Activated CD4-positive, alpha-beta T cell treated with anti-CD3 and anti-CD28 coated beads for 48 hours (primary cell): ENCODE data around the gene ROR1.
"Not testable (repeated sequence)": the region's sequence is repeated elsewhere in the genome, so short reads cannot be mapped to it uniquely, and the experiment has no call there.

Experiments
- DNase-seq: peaks from one replicate; pipeline ENCODE4 v3.0.0-alpha.2; 2020

Gene ROR1

DNA sequence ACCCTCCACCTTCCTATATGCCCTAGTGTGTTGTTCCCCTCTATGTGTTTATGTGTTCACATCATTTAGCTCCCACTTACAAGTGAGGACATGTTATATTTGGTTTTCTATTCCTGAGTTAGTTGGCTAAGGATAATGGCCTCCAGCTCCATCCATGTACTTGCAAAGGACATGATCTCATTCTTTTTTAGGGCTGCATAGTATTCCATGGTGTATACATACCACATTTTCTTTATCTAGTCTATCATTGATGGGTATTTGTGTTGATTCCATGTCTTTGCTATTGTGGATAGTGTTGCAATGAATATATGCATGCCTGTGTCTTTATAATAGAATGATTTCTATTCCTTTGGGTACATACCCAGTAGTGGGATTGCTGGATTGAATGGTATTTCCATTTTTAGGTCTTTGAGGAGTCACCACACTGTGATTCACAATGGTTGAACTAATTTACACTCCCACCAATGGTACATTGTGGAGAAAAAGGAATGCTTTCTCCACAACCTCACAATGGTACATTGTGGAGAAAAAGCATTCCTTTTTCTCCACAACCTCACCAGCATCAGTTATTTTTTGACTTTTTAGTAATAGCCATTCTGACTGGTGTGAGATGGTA is 52.5 kb downstream of the ROR1 start:
- not testable (repeated sequence) for DNase-seq

DNA sequence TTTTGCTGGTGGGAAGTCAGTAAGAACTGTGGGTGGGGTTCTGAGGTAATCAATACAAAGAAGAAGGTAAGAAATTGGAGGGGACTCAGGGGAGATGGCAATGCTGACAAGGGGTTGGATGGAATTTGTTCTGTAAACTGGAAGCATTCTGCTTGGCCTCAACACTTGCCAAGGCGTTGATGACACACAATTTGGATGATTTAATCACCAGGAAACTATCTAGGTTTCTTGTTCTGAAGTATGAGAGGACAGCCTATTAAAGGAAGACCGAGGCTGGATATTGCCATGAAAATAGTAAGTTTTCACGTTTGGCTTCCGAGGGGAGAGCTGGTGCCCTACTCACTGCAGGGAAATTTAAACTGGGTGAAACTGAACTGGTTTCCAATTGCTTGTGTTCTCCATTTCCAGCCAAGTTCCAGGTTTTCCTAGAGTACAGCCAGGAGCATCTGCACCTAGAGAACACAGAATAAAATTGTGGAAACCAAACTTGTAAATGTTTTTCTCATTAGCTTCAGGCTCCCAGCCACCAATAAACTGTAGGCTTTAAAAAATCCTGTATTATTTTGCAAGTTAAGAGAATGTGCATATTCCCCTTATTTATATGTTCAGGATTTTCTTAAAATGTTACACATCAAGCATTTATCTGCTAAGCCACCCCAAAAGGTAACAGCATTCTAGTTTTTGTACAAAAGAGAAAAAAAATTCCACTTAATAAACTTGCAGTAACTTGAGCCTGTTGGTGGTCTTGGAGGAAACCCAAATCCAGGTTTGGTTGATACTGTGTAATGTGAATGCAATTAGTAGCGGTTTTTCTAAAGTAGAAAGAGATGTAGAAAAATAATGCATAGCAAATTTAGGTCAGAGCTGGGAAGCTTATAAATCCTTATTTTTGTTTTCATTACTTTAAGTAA is 53.8 kb downstream of the ROR1 start:
- no peak for DNase-seq

DNA sequence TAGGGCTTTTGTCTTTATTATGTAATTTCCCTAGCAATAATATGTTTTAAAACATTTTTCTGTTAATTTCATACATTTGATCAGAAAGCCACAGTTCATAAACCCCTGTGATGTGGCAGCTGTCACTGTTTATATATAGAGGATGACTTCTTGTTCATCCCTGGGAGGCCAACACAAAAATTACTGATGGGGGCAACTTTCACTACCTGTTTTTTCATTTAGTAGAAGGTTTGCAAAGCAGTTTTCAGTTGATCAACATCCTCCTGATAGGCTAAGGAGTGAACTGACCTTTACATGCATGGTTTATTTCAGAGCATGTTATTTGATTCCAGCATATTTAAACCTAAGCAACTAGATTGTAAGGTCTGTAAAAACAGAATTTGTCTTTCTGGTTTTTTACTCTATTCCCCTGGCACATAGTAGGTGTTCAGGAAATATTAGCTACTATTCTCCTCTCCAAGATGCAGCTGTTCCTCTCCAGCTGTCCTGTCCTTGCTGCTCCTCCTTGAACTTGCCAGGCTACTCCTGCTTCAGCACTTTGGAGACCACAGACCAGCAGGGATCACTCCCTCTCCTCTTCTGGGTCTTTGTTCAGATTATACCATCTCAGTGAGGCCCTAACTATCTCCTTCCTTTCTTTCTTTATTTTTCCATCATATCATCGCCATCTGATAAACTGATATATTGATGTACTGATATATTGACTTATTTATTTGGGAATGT is 54.7 kb downstream of the ROR1 start:
- DNase-seq: no peak

DNA sequence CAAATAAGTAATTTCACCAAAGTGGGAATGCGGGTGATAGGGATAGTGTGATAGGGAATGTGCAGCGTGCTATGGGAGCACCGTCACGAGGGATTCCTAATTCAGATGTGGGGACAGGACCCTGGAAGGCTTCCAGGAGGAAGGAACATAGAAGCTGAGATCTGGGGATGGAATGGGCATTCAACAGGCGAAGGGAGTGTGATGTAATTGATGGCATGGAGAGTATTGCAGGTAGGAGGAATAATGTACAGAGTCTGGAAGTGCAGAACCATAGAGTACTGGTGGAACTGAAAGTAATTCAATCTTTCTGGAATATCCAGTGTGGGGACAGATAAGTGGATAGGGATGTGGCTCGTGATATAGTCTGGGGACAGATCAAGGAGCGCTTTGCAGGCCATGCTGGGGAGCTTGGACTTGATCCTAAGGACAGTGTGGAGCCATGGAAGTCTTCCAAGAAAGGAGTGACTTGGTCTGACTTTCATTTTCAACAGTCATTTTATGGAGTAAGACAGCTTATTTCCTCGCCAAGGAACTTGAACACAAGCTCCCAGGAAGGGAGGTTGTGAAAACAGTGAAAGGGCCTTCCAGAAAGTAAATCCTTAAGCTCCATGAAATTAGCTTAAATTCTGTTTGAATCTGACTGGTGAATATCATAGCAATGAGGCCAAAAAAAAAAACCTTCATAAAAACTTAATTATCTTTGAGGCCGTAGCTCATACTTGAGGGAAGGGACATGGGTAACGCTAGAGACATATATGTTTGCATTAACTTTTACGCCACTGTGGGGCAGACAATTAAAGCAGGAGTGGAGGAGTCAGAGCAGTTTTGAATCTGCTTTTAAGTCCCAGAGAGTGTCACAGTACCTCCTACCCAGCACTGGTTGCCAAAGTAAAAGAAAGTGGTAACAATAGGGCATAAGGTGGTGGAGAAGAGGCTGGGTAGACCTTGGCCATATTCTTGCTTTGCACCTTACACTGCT is 55.8 kb downstream of the ROR1 start:
- DNase-seq: no peak

- no peak for DNase-seq
Observed at GRCh38 chr1:63831409-63831808, 57.6 kb downstream of the ROR1 start.

- DNase-seq: no peak
Observed at GRCh38 chr1:63833363-63834119, 59.7 kb downstream of the ROR1 start.

DNA sequence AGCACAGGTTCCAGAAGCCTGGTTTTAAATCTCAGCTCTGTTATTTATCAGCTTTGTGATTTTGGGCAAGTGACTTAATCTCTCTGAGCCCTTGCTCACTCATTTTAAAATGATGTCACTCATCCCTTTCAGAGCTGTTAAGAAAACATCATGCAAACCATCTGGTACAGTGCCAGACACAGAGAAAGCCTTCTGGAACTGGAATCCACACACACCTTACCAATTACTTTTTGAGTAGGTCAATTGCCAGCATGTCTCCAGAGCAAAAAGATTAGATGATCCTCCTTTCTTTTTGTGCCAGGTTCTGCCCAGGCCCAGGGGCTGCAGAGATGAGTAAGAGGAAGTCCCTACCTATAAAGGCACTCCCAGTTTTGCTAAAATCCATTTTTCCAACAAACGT is 61.3 kb downstream of the ROR1 start:
- DNase-seq: no peak

- no peak for DNase-seq
Observed at GRCh38 chr1:63836374-63836773, 62.6 kb downstream of the ROR1 start.

- no peak for DNase-seq
Observed at GRCh38 chr1:63836830-63837229, 63.0 kb downstream of the ROR1 start.

- DNase-seq: no peak
Observed at GRCh38 chr1:63843010-63843409, 69.2 kb downstream of the ROR1 start.

DNA sequence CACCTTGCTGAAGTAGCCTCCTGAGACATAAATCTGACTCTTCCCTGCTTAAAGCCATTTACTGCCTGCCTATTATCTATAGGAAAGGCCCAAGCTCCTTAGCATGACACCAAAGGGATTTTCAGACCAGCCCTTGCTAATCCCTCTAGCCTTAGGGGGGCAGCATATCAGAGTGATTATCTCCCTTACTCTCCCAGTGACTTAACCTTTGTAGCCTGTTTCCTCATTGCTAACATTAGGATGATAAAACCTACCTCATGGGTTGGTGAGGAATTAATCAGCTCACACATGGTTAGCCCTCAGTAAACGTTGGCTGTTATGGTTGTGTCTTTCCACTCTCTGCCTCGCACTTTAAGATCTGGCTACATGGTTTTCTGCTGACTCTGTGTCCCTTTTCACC is 70.1 kb downstream of the ROR1 start:
- no peak for DNase-seq

- no peak for DNase-seq
Observed at GRCh38 chr1:63845346-63845745, 71.5 kb downstream of the ROR1 start.

GRCh38 chr1:63847308-63847910 is 73.6 kb downstream of the ROR1 start:
- DNase-seq: no peak

DNA sequence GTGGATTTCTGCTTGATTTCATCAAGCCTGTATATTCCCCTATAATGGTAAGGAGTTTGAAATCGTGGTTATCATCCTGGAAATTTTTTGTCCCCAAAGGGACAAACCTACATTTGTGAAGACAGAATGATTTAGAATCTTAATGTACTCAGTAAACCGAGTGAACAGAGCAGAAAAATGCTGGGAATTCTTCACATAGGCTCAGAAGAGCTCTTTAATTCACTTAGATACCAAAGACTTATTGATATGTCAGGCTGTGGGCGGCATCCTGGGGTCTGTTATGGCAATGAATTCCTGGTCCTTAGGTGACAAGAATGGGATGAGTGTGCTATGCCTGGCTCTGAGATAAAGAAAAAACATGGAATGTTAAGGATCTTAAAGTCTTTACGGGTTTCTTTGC is 74.9 kb downstream of the ROR1 start:
- no peak for DNase-seq

DNA sequence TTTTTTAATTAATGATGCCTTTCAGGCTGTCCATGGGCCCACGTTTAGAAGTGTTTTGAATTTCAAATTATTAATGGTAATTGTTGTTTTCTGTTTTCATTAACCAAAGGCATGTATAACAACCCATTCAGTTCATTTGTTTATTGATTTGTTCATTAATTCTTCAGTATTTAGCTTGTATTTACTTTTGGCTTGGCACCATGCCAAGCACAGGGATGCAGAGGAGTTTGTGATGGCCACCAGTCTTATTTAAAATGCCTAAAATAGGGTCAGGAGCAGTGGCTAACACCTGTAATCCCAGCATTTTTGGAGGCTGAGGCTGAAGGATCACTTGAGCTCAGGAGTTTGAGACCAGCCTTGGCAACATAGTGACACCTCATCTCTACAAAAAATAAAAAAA is 75.3 kb downstream of the ROR1 start:
- no peak for DNase-seq

GRCh38 chr1:63854091-63854490 is 80.3 kb downstream of the ROR1 start:
- DNase-seq: no peak

GRCh38 chr1:63855942-63856341 is 82.1 kb downstream of the ROR1 start:
- no peak for DNase-seq

- DNase-seq: no peak
Observed at GRCh38 chr1:63856924-63857323, 83.1 kb downstream of the ROR1 start.

- no peak for DNase-seq
Observed at GRCh38 chr1:63857478-63857877, 83.7 kb downstream of the ROR1 start.

GRCh38 chr1:63858153-63858552 is 84.3 kb downstream of the ROR1 start:
- no peak for DNase-seq
